ENCODE data around the gene ARMC9.
"Not testable (repeated sequence)": the region's sequence is repeated elsewhere in the genome, so short reads cannot be mapped to it uniquely, and the experiment has no call there.

The ARMC9 gene

DNA sequence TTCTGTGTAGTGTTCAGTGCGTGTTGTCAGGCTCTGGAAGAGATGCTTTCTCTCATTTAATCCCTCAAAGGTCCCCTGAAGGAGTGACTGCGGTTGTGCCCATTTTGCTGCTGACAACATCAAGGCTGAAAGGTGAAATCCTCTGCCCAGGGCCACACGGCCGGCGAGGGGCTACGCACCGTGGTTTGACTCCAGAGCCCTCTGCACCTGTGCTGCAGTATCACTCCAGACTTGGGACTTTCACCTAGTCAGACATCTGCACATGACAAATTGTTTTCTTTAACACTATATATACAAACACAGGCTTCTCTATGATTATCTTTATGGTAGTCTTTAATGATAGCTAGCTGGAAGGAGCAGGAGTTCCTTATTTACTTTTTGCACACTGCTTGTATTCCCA, 90.2 kb downstream of the ARMC9 start:
- DNase-seq, result no peak

GRCh38 chr2:231290321-231291015, 92.0 kb downstream of the ARMC9 start:
- DNase-seq, result no peak

GRCh38 chr2:231292472-231293134, 94.2 kb downstream of the ARMC9 start:
- DNase-seq, result no peak

GRCh38 chr2:231293163-231293562, 94.7 kb downstream of the ARMC9 start:
- no peak for DNase-seq

DNA sequence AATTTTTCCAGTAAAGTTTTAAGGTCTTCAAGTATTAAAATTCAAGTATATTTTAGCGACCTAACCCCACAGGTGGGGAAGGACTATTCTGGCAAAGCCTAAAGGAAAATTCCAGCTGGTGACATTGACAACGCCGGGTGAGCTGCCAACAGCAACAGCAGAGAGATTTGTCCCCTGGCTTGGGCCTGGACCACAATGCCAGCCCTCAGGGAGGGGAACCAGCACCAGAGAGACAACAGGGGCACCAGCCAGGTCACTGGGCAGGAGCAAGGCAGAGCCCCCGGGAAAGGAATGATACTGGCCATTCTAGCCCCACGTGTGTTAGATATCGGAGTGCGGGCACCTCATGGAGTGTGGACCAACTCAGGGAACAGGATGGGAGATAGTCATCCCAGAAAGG, 95.7 kb downstream of the ARMC9 start:
- no peak for DNase-seq

DNA sequence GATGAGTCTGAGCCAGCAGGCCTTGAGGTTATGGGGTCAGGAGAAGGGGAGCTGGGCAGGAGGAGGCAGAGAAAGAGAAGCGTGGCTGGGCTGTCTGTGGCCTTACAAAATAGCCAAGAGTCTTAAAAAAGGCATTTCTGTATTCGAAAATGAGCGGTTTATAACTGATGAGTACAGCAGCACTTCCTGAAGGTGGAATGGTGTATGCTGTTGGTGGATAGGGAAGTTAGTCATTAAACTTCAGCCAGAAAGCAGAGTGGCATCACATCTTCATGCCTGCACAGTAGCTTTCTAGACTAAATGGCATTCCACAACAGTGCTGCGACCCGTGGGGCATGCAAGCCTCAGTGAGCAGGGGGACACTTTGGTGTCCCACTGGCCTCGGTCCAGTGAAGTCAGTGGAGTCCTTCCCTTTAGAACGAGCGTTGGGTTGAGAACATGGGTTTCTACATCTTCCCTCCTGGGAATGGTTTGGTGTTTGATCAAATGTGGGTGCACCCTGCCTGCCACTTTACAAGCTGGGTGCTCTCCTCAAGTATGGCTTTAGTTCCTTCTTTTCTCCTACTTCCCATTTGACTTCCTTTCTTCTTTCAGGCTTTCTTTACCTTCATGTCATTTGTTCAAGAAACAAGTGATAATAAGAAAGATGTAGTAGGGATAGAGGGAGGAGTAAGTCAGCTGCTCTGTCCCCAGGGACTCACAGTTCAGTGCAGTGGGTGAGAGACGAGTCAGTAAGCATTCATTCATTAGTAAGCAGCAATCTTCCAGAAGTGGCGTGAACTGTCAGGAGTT, 96.3 kb downstream of the ARMC9 start:
- DNase-seq, result no peak

DNA sequence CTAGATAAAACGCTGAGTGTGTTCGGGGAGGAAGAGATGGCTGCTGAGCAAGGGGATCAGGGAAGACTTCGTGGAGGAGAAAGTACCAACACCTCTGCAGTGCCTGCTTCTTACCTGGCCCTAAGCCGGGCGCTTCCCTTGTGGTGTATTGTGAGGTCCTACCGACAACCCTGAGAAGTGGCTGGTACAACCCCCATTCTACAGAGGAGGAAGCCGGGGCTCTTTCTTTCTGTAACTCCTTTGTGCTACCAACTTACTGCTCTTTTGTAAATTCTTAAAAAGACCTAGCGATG, 96.9 kb downstream of the ARMC9 start:
- DNase-seq, result no peak

DNA sequence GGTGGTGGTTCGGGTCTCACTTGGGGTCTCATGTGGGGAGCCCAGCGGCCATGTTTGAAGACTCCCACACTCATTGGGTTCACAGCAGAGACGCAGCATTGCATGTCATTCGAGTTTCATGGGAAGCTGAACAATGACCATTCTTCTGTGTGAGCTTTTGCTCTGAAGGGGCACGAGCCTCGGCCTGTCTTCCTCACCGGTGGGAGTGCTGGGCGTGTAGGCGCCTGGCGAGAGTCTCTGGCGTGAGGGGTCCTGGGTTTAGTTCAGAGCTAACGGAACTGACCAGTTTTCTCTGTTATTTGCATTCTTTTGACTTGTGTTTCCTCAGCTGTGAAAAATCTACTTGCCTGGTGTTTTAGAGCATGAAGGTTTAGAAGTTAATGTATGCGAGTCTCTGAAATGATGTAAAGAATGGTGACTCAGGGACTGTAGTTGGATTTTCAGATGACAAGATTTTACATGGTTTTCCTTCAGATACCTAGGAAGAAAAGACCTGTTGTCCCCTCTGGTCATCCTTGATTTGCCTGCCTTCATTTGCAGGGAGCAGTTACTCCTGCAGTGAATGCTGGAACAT, 98.1 kb downstream of the ARMC9 start:
- no peak for DNase-seq

GRCh38 chr2:231297108-231297908, 98.9 kb downstream of the ARMC9 start:
- no peak for DNase-seq

DNA sequence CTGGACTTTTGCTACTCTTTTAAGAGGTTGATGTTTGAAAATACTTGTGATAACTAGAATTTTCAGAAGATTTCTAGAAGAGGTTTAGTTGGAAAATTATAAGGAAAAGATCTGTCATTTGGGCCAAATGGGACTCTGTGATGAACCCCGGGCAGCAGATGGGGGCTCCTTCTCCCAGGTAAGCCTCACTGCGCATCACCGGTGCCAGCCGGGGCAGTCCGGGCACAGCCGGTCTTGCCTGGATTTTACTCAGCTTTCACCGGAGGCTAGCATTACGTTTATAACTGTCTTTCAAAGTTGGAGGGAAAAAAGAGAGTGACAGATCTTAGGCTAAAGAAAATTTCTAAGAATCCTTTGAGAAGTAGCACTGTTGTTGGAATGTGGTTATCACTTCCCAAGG, 99.7 kb downstream of the ARMC9 start:
- DNase-seq, result no peak

GRCh38 chr2:231299267-231299666, 100.8 kb downstream of the ARMC9 start:
- no peak for DNase-seq

GRCh38 chr2:231300020-231300721, 101.7 kb downstream of the ARMC9 start:
- no peak for DNase-seq

- DNase-seq, result no peak
Observed at GRCh38 chr2:231300722-231301076, 102.3 kb downstream of the ARMC9 start.

DNA sequence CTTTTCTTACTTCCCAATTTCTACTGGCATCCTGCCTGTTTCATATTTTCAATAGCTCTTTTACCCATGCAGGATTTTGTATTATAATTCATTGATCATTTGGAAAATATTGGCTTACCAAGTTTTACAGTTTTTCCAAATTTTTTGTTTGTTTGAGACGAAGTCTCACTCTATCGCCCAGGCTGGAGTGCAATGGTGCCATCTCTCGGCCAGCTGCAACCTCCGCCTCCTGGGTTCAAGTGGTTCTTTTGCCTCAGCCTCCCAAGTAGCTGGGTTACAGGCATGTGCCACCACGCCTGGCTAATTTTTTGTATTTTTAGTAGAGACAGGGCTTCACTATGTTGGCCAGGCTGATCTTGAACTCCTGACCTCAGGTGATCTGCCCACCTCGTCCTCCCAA, 105.8 kb downstream of the ARMC9 start:
- not testable (repeated sequence) for DNase-seq

DNA sequence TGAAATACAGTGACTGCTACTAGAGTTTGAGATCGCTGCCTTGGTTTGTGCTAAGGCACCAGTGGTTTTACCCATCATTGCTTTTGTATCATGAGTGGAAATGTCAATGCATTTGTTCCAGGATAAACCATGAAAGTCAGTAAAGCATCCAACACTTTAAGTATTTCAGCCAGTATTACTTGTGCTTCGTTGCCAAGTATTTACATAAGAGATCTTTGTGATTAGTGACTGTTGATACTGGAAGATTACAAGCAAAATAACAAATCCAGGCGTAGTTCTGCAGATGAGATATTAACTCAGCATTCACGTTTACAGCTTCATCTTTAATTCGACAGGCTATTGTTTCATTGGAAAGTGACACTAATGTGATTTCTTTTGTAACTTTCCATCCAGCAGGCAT, 106.8 kb downstream of the ARMC9 start:
- no peak for DNase-seq

DNA sequence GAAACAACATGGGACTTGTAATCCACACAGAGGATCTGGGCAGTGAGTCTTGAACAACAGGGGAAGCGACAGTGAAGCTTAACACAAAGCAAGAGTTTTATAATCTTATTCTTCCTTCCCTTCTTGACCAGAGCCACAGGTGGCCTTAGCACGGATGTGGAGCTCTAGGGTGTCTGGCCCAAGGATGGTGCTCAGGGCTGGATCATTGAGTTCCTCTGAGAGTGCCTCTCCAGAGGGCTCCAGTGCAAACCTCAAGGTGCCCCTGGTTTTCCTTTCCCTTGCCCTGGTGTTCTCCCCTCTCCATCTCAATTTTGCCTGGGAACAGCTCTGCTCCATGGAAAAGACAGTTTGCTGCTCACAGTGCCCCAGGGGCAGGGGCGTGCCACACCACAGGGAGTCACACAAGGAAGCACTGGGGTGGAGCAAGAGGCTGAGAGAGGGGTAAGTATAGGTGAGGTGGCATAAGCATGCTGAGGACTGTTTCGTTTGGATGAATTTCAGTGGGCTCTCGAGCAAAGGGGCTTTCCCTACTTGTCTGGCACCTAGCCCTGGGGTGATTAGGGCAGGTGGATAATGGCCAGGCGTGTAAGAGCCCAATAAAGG, 108.5 kb downstream of the ARMC9 start:
- no peak for DNase-seq

DNA sequence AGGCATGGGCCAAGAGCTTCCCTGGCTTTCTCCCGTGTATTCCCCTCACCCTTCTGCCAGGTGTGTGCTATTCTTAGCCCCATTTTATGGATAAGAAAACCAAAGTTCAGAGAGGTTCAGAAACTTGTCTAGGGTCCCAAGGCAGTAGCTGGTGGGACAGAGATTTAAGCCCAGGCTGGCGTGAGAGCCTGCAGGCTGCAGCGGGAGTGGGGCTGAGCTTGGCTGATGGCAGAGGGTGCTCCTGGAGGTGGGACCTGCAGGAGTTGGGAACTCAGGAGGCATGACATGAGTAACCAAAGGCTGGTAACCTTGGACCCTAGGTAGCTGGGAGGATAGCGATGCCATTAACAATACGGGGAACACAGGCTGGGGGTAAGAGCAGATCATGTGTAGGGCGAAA, 109.8 kb downstream of the ARMC9 start:
- DNase-seq, result no peak

DNA sequence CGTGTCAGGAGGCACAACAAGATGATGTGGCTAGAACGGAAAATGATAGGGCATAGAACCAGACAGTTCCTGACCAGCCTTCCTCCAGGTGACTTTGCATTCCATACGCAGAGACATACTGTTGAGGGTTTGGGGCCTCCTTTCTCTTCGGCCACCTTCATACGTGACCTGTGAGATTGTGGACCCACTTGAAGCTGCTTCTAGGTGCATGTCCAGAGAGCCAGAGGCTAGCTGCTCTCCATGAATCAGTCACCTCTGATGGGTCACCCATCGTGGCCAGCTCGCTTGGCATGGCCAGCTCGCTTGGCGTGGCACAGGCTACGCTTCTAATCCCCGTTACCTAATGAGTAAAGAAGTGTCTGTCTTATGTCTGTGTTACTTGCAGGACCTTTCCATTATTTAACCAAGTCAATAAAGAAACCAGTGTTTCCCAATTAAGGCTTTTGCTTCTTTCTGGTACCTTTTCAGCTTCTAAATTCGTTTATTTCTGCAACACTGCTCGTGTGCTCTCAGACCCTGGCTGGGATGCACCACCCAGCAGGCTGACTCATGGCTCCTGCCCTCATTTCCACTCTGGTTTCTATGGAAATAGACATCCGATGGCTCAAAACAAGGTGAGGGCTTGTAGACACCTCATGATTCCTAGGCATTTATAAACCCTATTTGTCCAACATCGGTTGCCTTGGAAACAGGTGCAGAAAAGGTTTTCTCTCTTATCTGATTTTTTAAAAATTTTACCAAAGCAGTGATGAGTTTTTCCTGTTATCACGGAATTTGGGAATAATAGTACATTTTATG, 110.4 kb downstream of the ARMC9 start:
- no peak for DNase-seq

- no peak for DNase-seq
Observed at GRCh38 chr2:231312066-231312465, 113.6 kb downstream of the ARMC9 start.

GRCh38 chr2:231315896-231316295, 117.5 kb downstream of the ARMC9 start:
- DNase-seq, result no peak

DNA sequence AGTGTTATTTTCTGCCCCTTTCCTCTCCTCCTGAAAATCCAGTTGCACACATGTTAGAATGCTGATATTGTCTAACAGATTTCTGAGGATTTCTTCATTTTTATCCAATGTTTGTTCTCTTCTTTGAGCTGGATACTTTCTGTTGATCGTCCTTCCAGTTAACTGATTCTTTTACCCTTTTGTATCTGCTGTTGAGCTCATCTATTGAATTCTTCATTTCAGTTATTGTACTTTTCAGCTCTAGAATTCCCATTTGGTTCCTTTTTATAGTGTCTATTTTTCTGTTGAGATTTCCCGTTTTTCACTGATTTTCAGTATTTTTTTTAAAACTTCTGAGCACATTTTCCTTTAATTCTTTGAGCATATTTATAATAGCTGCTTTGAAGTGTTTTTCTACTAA, 119.1 kb downstream of the ARMC9 start:
- no peak for DNase-seq

Data from NCI-H1105 treated with DMSO at 0.1 percent for 48 hours (cell line).